Renal cortex interstitium (tissue), 11 donors: ENCODE measurements around the gene LSG1. TPM values are rescaled to one million over a fixed set of nuclear protein-coding genes. Genes with fewer than 3 reads are reported as not detected.
A peak's percentile ranks its signal among the peaks of the same experiment; 100 is the strongest.

Experiments
- DNase-seq, 11 donors: peaks; one replicate each; pipeline ENCODE4 v3.0.0-alpha.2; 2013; ENCODE audit warnings: low read depth in 9 of 11, low spot score in 4 of 11; ENCODE audit errors: extremely low read depth in 1 of 11
- polyA plus RNA-seq, 3 donors: library from polyadenylated mRNA; unstranded; fragments of 120-200 nt; gene quantifications; one replicate each; pipeline ENCODE4 v1.2.1, GENCODE V29; 2013; ENCODE audit not compliant: insufficient read length in 3 of 3

LSG1 gene
- polyA plus RNA-seq, 3 donors, result 32.6 to 46.1 (median 46.1) TPM

DNA sequence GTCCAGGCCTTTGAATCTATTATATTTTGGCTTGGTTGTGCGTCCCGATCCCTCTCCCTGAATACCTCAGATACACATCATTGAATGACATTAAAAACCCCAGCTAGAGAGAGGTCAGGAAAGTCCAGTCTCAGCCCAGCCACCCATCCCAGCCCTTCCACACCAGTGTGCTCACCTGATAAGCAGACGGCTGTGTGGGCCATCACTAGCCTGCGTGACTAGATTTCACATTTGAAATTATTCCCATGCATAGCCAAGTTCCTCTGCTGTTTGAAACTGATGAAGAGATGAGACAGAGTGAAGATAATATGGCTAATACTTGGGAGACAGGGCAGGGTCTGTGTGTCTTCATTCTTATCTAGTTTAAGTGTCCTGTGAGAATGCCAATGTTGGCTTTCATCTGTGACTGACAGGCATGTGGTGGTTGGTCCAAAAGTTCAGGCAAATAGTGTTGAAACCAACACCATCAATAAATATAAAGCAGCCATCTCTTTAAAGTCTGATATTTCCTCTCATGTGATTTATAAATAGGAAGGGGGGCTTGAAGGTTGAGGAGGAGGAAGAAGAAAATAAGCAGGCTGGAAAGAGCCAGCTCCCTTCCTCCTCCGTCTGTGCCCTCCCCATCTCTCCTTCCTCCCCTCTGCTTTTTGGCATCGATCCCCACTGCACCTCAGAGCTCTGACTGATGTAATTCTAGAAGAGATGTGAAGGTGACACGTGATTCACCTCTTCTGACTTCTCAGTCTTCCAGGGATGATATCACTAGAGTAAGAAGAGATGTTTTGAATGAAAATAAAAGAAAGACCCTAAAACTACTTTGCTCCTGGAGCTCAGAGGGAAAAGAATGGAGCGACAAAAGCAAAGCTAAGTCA lies 18.7 kb upstream of the LSG1 start:
- DNase-seq, result no peak

DNA sequence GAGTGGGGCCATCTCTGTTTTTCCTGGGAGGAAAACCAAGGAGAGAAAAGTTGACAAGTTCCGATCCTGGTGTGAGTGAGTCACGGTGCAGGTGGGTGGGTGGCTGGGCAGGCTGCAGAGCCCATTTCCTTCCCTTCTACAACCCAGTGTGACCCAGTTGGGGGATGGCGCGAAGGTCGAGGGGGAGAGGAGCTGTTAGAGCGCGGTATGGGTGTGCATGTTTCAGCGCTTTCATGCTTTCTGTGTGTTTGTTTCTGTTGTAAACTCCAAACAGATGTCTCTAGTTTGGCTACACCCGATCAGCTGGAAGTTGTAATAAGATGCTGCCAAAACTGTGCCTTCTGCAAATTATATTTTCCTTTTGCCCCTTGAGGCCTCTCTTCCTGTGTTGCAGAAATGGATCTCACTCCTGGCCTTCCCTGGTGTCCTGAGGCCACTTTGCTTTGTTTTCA lies 17.5 kb upstream of the LSG1 start:
- peak in 3 of 11 donors; percentile 32 to 47 (median 45) for DNase-seq

DNA sequence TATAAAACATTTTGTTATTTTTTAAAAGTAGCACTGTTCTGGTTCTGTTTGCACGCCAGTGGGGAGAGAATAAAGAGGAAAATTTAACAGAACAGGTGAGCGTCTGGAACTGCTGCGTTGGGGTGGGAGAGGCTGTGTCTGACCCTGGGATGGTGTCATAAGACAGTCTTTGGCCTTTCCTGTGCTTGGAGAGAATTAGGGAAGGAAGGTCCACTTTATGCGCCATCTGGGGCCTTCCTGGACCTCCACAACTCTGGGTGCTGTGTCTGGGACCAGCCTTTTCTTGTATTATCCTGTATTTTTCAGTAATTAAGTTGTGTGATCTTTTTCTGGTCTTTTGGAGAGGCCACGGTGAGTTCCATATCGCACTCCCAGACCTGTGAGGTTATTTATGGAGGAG lies 17.0 kb upstream of the LSG1 start:
- no peak for DNase-seq

DNA sequence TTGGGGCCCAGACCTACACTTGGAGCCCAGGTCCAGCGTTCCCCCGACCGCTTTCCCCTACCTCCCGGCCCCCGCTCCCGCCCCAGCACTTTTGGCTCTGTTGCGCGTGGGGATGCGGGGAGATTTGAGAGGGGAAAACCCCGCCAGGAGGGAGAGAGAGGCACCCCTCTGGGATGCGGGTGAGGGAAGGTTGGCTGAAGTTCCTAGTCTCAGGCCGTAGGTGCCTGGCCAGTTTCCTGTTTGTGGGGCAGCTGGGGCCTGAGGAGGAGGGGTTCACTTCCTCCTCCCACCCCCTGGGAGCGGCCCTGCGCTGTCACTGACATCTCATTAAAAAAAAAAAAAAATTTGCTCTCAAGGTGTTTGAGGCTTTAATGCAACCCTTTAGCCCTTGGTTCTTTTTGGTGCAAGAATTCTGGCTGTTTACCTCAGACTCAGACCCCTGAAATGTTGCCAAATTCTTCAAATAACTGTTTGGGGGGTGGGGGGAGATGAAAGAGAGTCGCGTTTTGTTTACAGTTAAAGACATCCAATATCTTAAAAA lies 16.3 kb upstream of the LSG1 start:
- DNase-seq, result peak in 1 of 11 donors; percentile 13

DNA sequence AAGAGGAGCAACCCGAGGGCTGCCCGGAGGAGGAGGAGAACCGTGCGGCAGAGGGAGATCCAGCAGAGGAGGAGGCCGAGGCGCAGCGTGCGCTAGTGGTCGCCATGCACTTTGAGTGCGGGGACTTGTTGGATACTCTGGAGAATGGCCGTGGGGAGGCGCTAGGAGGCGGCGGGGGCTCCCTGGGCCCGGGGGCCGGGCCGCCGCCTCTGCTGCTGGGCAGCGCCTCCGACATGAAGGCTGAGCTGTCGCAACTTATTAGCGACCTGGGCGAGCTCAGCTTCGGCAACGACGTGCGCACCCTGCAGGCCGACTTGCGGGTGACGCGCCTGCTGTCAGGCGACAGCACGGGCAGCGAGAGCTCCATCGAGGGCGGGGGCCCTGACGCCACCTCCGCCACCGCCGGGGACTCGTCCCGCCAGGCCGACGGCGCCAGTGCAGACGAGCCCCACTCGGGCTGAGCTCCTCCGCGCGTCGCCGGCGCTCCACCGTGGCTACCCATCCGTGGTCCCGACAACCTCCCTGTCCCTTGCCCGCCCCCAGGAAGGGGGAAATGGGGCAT lies 15.7 kb upstream of the LSG1 start:
- peak in 3 of 11 donors; percentile 25 to 52 (median 38) for DNase-seq

DNA sequence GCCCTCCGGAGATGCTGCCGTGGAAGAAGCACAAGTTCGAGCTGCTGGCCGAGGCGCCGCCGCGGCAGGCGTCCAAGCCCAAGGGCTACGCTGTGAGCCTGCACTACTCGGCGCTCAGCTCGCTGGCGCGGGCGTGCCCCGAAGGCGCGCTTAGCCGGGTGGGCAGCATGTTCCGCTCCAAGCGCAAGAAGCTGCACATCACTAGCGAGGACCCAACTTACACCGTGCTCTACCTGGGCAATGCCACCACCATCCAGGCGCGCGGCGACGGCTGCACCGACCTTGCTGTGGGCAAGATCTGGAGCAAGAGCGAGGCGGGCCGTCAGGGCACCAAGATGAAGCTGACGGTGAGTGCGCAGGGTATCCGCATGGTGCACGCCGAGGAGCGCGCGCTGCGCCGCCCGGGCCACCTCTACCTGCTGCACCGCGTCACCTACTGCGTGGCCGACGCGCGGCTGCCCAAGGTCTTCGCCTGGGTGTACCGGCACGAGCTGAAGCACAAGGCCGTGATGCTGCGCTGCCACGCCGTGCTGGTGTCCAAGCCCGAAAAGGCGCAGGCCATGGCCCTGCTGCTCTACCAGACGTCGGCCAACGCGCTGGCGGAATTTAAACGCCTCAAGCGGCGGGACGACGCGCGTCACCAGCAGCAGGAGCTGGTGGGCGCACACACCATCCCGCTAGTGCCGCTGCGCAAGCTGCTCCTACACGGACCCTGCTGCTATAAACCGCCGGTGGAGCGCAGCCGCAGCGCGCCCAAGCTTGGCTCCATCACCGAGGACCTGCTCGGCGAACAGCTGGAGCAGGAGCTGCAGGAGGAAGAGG lies 15.0 kb upstream of the LSG1 start:
- peak in 2 of 11 donors; percentile 27 to 40 for DNase-seq

DNA sequence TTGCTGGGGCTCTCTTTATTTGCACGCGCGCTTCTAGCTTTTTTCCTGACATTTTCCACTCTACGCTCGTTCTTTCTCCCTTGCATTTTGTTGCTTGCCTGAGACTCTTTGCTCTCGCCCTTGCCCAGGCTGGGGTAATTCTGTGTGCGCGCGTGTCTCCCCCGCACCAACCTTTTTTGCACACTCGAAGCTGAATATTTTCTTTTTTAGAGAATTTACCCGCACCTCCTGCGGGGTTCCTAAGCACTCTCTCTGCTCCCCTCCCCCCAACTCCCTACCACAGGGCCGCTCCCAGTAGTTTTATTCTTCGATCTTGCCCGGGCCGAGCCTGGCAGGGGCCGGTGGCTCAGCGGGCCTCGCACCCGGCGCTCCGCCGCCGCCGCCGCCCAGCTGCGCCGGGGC lies 14.4 kb upstream of the LSG1 start:
- DNase-seq, result no peak

DNA sequence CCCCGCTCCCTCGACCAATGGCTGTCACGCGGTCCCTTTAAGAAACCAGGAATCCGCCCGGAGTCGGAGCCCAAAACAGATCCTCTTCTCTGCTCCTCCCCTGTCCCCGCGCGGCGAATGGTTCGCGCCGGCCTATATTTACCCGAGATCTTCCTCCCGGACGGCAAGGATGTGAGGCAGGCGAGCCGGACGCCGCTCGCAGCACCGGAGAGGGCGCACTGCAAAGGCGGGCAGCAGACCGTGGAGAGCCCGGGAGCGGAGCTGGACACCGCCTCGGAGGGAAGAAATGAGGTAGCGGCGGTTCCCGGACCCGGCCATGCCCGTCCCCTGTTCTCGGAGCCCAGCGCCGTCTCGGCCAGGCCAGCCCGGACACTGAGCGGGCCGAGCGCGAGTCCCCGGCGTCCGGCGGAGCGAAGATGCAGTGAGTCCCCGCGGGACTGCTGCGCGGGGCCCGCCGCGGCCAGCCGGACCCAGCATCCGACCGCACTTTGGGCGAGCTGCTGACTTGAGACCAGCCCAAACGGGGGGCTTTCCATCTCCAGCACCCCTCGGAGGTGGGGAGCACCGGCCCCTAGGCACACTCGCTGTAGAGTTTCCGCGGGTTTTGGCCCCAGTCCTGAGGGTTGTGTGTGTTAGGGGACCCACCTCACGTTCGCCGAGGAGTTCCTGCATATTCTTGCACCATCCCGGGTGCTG lies 13.9 kb upstream of the LSG1 start, which contains the start of gene FAM43A:
Gene FAM43A (plus strand): TSS at position 166 of the 696 bp plus-strand sequence. CDS start 944 bp downstream, outside the sequence.
- DNase-seq, result peak in 10 of 11 donors; percentile 69 to 87 (median 82)

DNA sequence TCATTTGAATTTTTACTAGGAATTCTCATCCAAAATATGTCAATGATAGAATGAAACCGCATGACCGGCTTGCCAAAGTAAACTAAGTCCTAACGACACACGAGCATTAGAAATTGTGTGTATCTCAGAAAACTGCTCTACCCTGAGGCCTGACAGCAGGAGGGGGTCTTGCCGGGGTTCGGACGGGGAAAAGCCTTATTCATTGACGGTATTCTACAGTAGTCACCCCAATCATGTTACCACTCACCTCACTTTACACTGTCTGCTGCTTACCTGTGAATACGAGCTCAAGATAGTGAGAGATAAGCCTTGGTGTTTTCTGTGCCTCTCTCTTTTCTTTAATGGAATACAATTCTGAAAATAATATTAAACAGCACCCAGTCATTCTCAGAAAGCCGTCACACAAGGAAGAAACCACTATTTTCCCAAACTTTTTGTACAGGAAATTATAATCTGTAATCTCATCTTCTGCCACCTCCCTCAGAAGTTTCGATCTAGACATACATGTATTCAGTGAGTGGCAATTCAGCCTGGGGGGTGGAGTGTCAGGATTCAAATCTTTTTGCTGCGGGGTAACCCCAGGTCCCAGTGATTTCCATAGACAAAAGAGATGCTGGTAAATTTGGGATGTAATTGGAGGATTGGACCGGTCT lies 13.2 kb upstream of the LSG1 start:
- DNase-seq, result no peak

DNA sequence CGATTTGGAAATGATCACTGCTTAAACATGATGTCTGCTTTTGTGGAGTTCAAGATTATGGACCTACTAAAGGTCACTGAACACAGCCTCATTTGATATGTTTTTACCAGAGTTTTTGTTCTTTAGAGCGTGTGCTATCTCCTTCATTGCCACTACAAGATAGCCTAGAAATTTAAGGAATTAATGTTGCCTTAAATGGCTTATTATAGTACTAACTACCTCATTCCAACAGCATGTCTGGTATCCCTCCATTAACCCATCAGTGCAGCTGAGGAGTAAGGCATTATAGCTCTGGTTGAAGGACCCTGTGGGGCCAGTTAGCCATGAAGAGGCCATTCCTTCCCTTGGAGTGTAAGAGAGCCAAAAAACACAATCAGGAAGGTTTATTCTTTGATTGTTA lies 11.4 kb upstream of the LSG1 start:
- no peak for DNase-seq

DNA sequence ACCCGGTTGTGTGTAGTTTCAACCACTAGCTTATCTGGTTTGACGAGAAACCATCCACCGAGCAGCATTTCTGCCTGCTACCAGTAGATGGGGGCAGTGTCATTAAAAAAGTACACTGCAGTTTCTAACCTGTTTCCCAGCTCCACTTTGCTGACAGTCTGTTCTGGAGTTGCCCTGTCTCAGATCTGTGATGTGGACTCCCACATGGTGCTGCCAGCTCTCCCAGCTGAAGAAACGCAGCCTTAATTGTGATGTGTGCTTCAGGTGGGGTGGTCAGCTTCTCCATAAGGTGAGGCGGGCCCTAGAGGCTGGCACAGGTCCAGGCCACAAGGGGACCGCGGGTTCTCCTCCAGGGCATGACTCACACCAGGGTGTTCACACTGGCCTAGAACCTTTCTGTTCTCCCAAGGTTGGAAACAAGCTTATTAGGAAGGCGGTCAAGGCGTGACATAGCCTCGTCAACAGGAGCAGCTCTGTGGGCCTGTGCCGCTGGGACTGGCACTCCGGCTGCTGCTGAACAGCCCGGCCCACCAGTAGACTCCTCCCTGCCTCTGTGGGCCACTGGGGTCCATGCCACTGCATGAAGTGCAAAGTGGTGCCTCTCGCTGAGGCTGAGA lies 10.8 kb upstream of the LSG1 start:
- DNase-seq, result peak in 9 of 11 donors; percentile 54 to 89 (median 74)

DNA sequence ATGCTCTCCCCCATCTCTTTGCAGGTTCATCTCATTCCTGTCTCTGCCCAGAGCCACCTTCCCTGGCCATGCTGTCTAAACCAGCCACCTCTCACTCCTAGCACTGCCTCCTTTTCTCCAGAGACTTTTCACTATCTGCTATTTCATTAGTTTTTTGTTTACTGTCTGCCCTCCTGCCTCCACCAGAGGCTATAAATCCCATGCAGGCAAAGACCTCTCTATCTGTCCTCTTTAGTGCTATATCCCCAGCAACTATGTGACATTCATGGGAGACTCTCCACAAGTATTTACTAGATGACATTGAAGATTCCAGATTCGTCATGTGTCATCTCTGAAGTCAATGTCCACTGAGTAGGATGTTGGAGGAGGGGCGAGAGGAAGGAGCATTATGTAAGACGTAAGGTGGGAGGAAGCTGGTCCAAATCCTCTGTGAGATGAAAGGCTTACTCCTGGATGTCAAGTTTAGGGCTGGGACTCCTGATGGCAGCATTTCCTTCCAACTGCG lies 10.2 kb upstream of the LSG1 start:
- DNase-seq, result no peak

DNA sequence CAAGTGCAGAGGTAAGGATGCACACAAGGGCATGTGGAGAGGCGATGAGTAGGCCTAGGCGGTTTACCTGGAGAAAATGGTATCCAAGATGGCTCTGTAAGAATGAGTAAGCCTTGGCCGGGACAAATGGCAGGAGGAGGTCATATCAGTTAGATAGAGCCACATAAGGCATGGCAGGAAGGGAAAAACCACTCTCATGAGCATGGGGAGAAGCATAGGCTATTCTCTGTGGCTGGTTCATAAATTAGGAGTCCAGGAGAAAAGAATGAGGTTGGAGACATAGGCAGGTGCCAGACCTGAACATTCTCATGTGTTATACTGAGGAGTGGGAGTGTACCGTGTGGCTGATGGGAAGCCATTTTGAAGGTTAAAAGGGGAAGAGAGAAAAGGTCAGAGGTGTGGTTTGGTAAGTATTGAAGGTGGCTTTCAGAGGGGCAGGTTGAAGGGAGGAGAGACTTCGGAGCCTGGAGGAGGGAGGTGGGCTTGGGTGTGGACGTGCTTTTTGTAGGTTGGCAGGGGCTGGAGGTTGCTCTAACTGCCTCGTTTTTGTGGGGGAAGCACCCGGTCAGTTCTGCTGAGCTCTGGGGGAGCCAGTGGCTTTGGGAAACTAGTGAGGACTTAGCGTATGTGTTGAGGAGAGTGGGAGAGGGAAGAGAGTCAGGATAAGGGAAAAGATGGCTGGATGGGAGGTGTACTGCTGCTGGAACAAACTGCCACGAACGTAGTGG lies 9.1 kb upstream of the LSG1 start:
- DNase-seq, result no peak

DNA sequence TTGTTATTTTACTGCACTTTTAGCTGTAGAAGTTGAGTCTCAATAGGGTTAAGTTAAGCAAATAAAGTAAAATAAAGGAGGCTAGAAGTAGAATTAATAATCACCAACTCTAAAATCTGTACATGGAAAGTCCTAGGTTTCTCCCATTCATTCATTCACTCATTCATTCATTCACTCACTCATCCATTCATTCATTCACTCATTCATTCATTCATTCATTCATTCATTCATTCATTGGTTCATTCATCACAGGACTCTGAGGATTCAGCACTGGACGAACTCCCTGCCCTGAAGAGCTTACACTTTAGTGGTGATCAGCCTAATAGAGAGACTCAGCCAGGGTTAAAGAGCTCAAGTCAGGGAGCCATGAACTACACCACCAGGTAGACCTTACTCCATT lies 4.5 kb upstream of the LSG1 start:
- DNase-seq, result no peak

DNA sequence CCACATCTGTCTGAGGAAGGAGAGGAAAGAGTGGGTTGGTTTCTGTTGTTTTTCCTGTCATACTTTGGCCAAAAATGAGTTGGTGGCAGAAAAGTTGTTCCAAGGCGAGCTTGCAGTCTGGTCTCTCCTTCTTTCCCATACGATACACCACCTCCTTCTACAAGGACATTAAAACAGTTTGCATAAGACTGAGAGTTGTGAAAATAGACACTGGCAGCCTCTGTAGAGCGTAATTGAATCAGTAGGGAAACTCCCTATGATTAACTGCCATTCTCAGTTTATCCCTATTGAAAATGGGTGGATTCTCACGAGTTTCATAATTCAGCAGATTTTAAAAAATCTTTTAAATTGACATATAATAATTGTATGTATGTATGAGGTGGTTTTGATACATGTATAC lies 3.7 kb upstream of the LSG1 start:
- no peak for DNase-seq

DNA sequence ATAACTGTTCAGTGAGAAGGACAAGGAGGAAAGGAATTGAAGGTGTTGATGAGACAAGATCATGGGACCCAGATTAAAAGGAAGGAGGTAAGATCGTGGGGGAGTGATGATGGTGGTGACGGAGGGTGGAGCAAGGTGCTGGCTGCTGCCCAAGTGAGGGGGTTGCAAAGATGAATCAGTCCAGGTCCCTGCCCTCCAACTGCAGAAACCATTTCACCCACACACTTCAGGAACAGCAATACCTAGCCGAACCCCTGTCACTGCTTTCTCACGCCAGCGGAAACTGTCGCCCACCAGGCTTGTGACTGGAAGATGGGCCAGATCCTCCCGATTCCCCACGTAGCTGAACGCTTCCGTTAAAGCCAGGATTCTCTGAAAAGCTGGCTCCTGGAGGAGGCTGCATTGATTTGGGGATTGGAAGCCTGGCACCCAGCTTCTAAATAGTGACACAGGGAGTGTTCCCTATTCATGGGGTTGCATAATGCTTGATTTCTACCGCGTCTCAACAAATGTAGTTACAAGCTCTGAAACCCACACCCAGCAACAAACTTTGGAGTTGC lies 3.2 kb upstream of the LSG1 start:
- DNase-seq, result no peak

DNA sequence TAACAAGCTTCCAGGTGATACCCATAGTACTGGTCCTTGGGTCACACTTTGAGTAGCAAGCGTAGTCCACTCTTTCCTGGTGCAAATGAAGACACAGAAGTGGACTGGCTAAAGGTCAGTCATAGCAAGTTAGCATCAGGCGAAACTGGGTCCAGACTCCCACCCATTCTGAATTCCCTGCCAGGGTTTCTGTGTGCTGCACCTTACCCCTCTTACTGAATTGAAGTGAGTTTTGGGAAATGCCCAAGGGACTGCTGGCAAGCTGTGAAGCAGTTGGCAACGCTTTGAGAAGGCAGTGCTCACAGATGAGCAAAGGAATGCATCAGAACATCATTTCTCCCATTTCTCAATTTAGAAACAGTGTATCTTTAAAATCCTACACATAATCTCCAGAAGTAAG lies 1.8 kb upstream of the LSG1 start:
- no peak for DNase-seq
